ENCODE results near the gene FOXP4.

The FOXP4 gene

DNA sequence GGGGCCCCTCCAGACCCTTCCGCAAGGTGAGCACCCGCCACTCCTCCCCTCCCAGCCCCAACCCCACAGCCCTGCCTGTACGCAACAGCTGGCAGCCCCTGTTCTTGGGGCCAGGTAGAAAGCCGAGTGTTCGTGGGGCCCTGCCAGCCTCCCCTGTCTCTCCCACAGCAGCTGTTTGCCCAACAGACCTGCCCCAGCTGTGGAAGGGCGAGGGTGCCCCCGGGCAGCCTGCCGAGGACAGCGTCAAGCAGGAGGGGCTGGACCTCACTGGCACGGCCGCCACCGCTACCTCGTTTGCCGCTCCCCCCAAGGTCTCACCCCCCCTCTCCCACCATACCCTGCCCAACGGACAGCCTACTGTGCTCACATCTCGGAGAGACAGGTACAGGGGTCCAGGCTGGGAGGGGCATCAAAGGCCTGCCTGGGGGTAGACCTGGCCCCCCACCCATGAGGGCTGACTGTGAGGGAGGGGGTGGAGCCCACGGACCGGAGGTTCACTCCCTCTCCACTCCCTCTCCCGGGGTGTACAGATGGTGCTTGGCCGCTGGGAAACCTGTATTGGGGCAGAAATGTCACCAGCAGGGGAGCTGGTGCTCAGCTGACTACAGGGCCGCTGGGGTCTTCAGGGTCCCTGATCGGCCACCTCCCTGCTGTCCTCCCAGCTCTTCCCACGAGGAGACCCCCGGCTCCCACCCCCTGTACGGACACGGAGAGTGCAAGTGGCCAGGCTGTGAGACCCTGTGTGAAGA, 41.1 kb downstream of the FOXP4 start:
- no peak overlapping the region for H2AK5ac ChIP-seq (ENCODE audit: low read length, severe bottlenecking)
- no peak overlapping the region for H2AFZ ChIP-seq (ENCODE audit: low read depth, low read length)
- no peak overlapping the region for H3K4me3 ChIP-seq (ENCODE audit: insufficient read depth in 1 of 2, low read depth in 1 of 2, low read length in 2 of 2)
- WGBS, result 83% methylated on average over 25 of the region's 26 CpGs
- H3K4me1 ChIP-seq (ENCODE audit: control insufficient read depth, insufficient read depth, low read depth, low read length), result peaks cover 24% of the 10 kb centered on the region
- no peaks in the 10 kb centered on the region for H3K27me3 ChIP-seq (ENCODE audit: control insufficient read depth in 1 of 2, insufficient read depth in 1 of 2, low read length in 2 of 2)
- H3K9me3 ChIP-seq (ENCODE audit: control insufficient read depth, low read length), result no peaks in the 10 kb centered on the region
- no peak overlapping the region for H3K9ac ChIP-seq (ENCODE audit: low read length)
- peaks cover 23% of the 10 kb centered on the region for H3K79me1 ChIP-seq (replicated peaks; ENCODE audit: low read length, poor library complexity, severe bottlenecking)
- H2BK12ac ChIP-seq (ENCODE audit: low read length in 2 of 2), result no peak overlapping the region
- no peak overlapping the region for H4K91ac ChIP-seq (ENCODE audit: low read length)
- H2BK5ac ChIP-seq (ENCODE audit: low read depth, low read length, poor library complexity, severe bottlenecking), result no peak overlapping the region
- no peak overlapping the region for H3K27ac ChIP-seq (ENCODE audit: low read length, poor library complexity, severe bottlenecking)
- no peak for DNase-seq
- no peak overlapping the region for H2BK15ac ChIP-seq (ENCODE audit: low read depth, poor library complexity, severe bottlenecking)
- H3K4me2 ChIP-seq (ENCODE audit: low read length, poor library complexity, severe bottlenecking), result no peak overlapping the region
- H3K14ac ChIP-seq (ENCODE audit: low read length in 2 of 2), result no peak overlapping the region
- peaks cover 29 to 79% of the 10 kb centered on the region in 2 experiments for H3K36me3 ChIP-seq (ENCODE audit: control insufficient read depth in 1 of 2, insufficient read depth in 2 of 2, low read depth in 1 of 2, low read length in 2 of 2)
- no peak overlapping the region for H4K8ac ChIP-seq (ENCODE audit: low read length)
- no peak overlapping the region for H3K18ac ChIP-seq (ENCODE audit: low read depth in 1 of 2, low read length in 2 of 2)
- H2BK120ac ChIP-seq (ENCODE audit: low read depth, low read length), result no peak overlapping the region
- no peak overlapping the region for H3K4ac ChIP-seq (ENCODE audit: low read depth in 1 of 2, low read length in 2 of 2)
- no peak overlapping the region for H3K23ac ChIP-seq (ENCODE audit: low read length in 2 of 2)

GRCh38 chr6:41588111-41588510, 41.9 kb downstream of the FOXP4 start:
- WGBS, result 84% methylated on average over 13 of the region's 15 CpGs
- no peak overlapping the region for H2BK15ac ChIP-seq (ENCODE audit: low read depth, poor library complexity, severe bottlenecking)
- no peak overlapping the region for H3K9ac ChIP-seq (ENCODE audit: low read length)
- H2AFZ ChIP-seq (ENCODE audit: low read depth, low read length), result no peak overlapping the region
- no peak overlapping the region for H3K4ac ChIP-seq (ENCODE audit: low read depth in 1 of 2, low read length in 2 of 2)
- H2BK12ac ChIP-seq (ENCODE audit: low read length in 2 of 2), result no peak overlapping the region
- H2BK120ac ChIP-seq (ENCODE audit: low read depth, low read length), result no peak overlapping the region
- no peak overlapping the region for H3K4me2 ChIP-seq (ENCODE audit: low read length, poor library complexity, severe bottlenecking)
- no peak overlapping the region for H3K23ac ChIP-seq (ENCODE audit: low read length in 2 of 2)
- H2AK5ac ChIP-seq (ENCODE audit: low read length, severe bottlenecking), result no peak overlapping the region
- H3K9me3 ChIP-seq (ENCODE audit: control insufficient read depth, low read length), result no peaks in the 10 kb centered on the region
- no peak overlapping the region for H3K18ac ChIP-seq (ENCODE audit: low read depth in 1 of 2, low read length in 2 of 2)
- H3K4me1 ChIP-seq (ENCODE audit: control insufficient read depth, insufficient read depth, low read depth, low read length), result peaks cover 18% of the 10 kb centered on the region
- peaks cover 29 to 81% of the 10 kb centered on the region in 2 experiments for H3K36me3 ChIP-seq (ENCODE audit: control insufficient read depth in 1 of 2, insufficient read depth in 2 of 2, low read depth in 1 of 2, low read length in 2 of 2)
- H4K91ac ChIP-seq (ENCODE audit: low read length), result no peak overlapping the region
- no peaks in the 10 kb centered on the region for H3K27me3 ChIP-seq (ENCODE audit: control insufficient read depth in 1 of 2, insufficient read depth in 1 of 2, low read length in 2 of 2)
- H3K27ac ChIP-seq (ENCODE audit: low read length, poor library complexity, severe bottlenecking), result no peak overlapping the region
- peaks cover 23% of the 10 kb centered on the region for H3K79me1 ChIP-seq (replicated peaks; ENCODE audit: low read length, poor library complexity, severe bottlenecking)
- no peak for DNase-seq
- H2BK5ac ChIP-seq (ENCODE audit: low read depth, low read length, poor library complexity, severe bottlenecking), result no peak overlapping the region
- H3K14ac ChIP-seq (ENCODE audit: low read length in 2 of 2), result no peak overlapping the region
- H3K4me3 ChIP-seq (ENCODE audit: insufficient read depth in 1 of 2, low read depth in 1 of 2, low read length in 2 of 2), result no peak overlapping the region
- H4K8ac ChIP-seq (ENCODE audit: low read length), result no peak overlapping the region

- WGBS, result 90% methylated on average over 4 of the region's 4 CpGs
- H3K4me3 ChIP-seq (ENCODE audit: insufficient read depth in 1 of 2, low read depth in 1 of 2, low read length in 2 of 2), result no peak overlapping the region
- no peaks in the 10 kb centered on the region for H3K27me3 ChIP-seq (ENCODE audit: control insufficient read depth in 1 of 2, insufficient read depth in 1 of 2, low read length in 2 of 2)
- no peak overlapping the region for H4K91ac ChIP-seq (ENCODE audit: low read length)
- H3K14ac ChIP-seq (ENCODE audit: low read length in 2 of 2), result no peak overlapping the region
- no peak overlapping the region for H2BK120ac ChIP-seq (ENCODE audit: low read depth, low read length)
- no peak for DNase-seq
- no peak overlapping the region for H4K8ac ChIP-seq (ENCODE audit: low read length)
- H3K4me2 ChIP-seq (ENCODE audit: low read length, poor library complexity, severe bottlenecking), result no peak overlapping the region
- no peak overlapping the region for H3K18ac ChIP-seq (ENCODE audit: low read depth in 1 of 2, low read length in 2 of 2)
- no peak overlapping the region for H3K23ac ChIP-seq (ENCODE audit: low read length in 2 of 2)
- no peak overlapping the region for H3K4ac ChIP-seq (ENCODE audit: low read depth in 1 of 2, low read length in 2 of 2)
- no peak overlapping the region for H3K27ac ChIP-seq (ENCODE audit: low read length, poor library complexity, severe bottlenecking)
- peaks cover 29 to 87% of the 10 kb centered on the region in 2 experiments for H3K36me3 ChIP-seq (ENCODE audit: control insufficient read depth in 1 of 2, insufficient read depth in 2 of 2, low read depth in 1 of 2, low read length in 2 of 2)
- no peak overlapping the region for H2BK15ac ChIP-seq (ENCODE audit: low read depth, poor library complexity, severe bottlenecking)
- H3K9ac ChIP-seq (ENCODE audit: low read length), result no peak overlapping the region
- no peak overlapping the region for H2BK5ac ChIP-seq (ENCODE audit: low read depth, low read length, poor library complexity, severe bottlenecking)
- peaks cover 16% of the 10 kb centered on the region for H3K79me1 ChIP-seq (replicated peaks; ENCODE audit: low read length, poor library complexity, severe bottlenecking)
- H2BK12ac ChIP-seq (ENCODE audit: low read length in 2 of 2), result no peak overlapping the region
- H3K9me3 ChIP-seq (ENCODE audit: control insufficient read depth, low read length), result no peaks in the 10 kb centered on the region
- H2AK5ac ChIP-seq (ENCODE audit: low read length, severe bottlenecking), result no peak overlapping the region
- H3K4me1 ChIP-seq (ENCODE audit: control insufficient read depth, insufficient read depth, low read depth, low read length), result peaks cover 9% of the 10 kb centered on the region
- no peak overlapping the region for H2AFZ ChIP-seq (ENCODE audit: low read depth, low read length)
Observed at GRCh38 chr6:41589223-41589622, 43.0 kb downstream of the FOXP4 start.

DNA sequence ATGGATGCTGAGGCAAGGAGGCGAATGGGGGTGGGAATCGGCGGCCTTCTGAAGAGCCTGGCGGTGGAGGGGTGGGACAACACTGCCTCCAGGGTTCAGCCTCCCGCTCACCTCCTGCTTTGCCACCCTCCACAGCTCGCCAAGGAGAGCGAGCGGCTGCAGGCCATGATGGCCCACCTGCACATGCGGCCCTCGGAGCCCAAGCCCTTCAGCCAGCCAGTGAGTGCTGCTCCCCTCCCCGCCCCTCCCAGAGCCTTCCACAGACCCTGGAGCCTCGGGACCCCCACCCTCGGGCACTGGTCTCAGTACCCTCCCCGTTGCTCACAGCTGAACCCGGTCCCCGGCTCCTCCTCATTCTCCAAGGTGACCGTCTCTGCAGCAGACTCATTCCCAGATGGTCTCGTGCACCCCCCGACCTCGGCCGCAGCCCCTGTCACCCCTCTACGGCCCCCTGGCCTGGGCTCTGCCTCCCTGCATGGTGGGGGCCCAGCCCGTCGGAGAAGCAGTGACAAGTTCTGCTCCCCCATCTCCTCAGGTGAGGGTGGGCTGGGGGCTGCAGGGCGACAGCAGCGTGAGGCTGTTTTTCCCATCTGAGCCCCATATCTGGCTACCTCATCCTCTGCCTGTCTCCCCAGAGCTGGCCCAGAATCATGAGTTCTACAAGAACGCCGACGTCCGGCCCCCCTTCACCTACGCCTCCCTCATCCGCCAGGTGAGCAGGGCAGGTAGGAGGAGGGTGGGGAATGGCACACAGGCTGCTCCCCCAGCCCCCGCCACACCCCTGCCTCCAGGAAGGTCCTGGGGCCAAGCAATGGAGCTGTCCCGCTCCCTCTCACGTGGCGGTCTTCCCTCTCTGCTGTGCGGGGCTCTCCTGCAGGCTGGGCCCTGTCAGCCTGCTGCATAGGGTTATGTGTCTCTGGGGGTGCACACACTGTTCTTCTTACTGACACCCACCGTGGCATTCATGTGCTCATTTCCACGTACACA, 43.7 kb downstream of the FOXP4 start:
- 95% methylated on average over 37 of the region's 39 CpGs for WGBS
- H3K4me1 ChIP-seq (ENCODE audit: control insufficient read depth, insufficient read depth, low read depth, low read length), result peaks cover 4% of the 10 kb centered on the region
- H3K36me3 ChIP-seq (ENCODE audit: control insufficient read depth in 1 of 2, insufficient read depth in 2 of 2, low read depth in 1 of 2, low read length in 2 of 2), result peaks cover 25 to 89% of the 10 kb centered on the region in 2 experiments

More for the DNA sequence above, 43.7 kb downstream of the FOXP4 start:
- H4K8ac ChIP-seq (ENCODE audit: low read length), result no peak overlapping the region
- peak overlapping the region; percentile 39 for H4K91ac ChIP-seq (ENCODE audit: low read length)
- no peak overlapping the region for H3K18ac ChIP-seq (ENCODE audit: low read depth in 1 of 2, low read length in 2 of 2)
- no peak overlapping the region for H2AK5ac ChIP-seq (ENCODE audit: low read length, severe bottlenecking)
- no peak overlapping the region for H2BK120ac ChIP-seq (ENCODE audit: low read depth, low read length)
- no peak overlapping the region for H3K4me3 ChIP-seq (ENCODE audit: insufficient read depth in 1 of 2, low read depth in 1 of 2, low read length in 2 of 2)
- no peak overlapping the region for H3K9ac ChIP-seq (ENCODE audit: low read length)
- peaks cover 12% of the 10 kb centered on the region for H3K79me1 ChIP-seq (replicated peaks; ENCODE audit: low read length, poor library complexity, severe bottlenecking)
- no peak overlapping the region for H2BK5ac ChIP-seq (ENCODE audit: low read depth, low read length, poor library complexity, severe bottlenecking)
- no peak overlapping the region for H2BK12ac ChIP-seq (ENCODE audit: low read length in 2 of 2)
- H3K4me2 ChIP-seq (ENCODE audit: low read length, poor library complexity, severe bottlenecking), result no peak overlapping the region
- H3K14ac ChIP-seq (ENCODE audit: low read length in 2 of 2), result no peak overlapping the region
- H3K27ac ChIP-seq (ENCODE audit: low read length, poor library complexity, severe bottlenecking), result no peak overlapping the region
- no peaks in the 10 kb centered on the region for H3K27me3 ChIP-seq (ENCODE audit: control insufficient read depth in 1 of 2, insufficient read depth in 1 of 2, low read length in 2 of 2)
- no peak for DNase-seq
- H2BK15ac ChIP-seq (ENCODE audit: low read depth, poor library complexity, severe bottlenecking), result no peak overlapping the region
- H3K9me3 ChIP-seq (ENCODE audit: control insufficient read depth, low read length), result no peaks in the 10 kb centered on the region
- no peak overlapping the region for H3K23ac ChIP-seq (ENCODE audit: low read length in 2 of 2)
- no peak overlapping the region for H2AFZ ChIP-seq (ENCODE audit: low read depth, low read length)
- no peak overlapping the region for H3K4ac ChIP-seq (ENCODE audit: low read depth in 1 of 2, low read length in 2 of 2)

Data from mesenchymal stem cell (in vitro differentiated cells and primary cell).